HFF-Myc (cell line): ENCODE data around the gene CMIP.

Experiments used
- DNase-seq: peaks from one replicate; pipeline ENCODE4 v3.0.0-alpha.2; 2011; ENCODE audit warnings: low read depth; ENCODE audit errors: extremely low read depth
- H3K4me3 ChIP-seq: replicated peaks from 2 replicates; pipeline ENCODE4 v1.5.1; 2011; ENCODE audit warnings: low read depth, mild to moderate bottlenecking, control low read depth, low read length
- CTCF ChIP-seq: IDR thresholded peaks from 2 replicates; pipeline ENCODE4 v1.5.1; 2012; ENCODE audit warnings: mild to moderate bottlenecking, low read depth, low read length, control low read depth; ENCODE audit errors: missing control alignments

Gene CMIP

DNA sequence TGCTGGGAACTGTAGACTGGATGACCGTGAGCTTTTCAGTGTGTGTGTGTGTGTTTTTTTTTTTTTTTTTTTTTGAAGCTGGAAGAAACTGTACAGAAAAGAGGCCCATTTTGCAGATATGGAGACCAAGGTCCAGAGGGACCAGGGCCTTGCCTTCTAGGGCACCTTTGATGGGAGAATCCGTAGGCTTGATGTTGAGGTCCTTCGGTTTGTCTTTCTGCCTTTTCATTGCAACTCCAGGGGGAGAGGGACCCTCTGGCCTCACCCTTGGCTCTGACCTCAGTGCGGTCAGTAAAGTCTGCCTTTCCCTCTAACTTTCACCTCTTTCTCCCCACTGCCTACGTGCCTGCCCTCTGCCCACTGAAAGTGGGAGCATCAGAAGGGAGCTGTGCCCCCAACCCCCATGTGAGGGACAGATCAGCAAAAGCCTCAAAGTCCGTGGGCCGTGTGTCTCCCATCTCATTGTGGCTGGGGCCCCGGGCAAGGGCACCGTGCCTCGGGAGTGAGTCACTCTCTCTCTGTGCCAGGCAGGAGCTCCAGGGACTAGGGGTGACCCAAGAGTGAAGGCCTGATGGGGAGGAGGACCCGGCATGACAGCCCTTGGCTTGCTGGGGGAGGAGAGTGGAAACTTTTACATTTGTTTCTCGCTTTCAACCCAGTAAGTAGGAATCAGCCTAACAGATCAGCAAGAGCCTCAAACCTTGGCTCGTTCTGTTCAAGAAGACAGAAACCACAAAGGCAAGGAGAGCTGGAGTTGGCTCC lies 123.6 kb downstream of the CMIP start:
- no peak for DNase-seq
- H3K4me3 ChIP-seq = no peak overlapping the region

DNA sequence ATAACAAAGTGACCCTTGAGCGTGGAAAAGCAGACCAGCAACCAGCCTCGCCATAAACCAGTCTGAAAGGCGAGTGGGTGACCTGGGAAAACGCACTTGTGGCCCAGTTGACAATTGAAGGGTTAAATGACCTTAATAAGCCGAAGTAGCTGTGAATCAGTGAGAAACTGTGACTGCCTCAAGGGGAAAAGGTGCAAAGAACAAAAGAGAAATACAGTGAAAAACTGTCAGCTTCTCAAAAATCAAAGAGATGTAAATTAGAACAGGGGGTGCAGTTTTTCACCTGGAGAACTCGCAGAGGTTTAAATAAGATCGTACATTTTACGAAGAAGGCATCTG lies 124.1 kb downstream of the CMIP start:
- DNase-seq = no peak
- H3K4me3 ChIP-seq = no peak overlapping the region
- no peak for TF ChIP-seq CTCF

More for the DNA sequence above, 123.6 kb downstream of the CMIP start:
- TF ChIP-seq CTCF = no peak

DNA sequence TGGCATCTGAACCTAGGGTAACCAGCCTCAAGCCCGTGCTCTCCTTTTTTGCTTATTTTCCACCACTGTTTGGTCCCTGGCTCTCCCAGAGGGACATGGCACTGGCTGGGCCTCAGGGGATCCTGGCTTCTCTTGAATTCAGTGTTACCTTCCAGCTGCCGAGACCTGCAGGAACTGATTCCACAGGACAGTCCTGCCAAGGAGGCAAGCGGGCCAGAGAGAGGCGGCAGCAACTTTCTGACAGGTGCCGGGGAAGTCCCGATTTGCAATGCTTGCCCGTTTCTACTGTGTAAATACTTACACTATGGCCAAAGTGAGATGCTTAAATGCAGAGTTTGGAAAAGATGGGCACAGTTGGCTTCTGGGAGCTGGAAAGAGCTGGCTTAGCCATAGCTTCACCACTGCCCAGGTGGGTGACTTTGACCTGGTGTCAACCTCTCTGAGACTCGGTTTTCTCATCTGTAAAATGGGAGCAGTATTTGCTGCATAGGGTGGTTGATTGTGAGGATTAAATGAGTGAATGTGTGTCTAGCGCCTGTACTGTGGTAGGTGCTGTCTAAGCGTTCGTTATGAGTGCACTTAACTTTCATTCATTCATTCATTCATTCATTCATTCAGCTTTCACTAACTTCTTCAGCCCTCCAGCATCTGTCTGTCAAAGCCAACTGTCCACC lies 124.9 kb downstream of the CMIP start:
- no peak for TF ChIP-seq CTCF
- H3K4me3 ChIP-seq = no peak overlapping the region
- DNase-seq = no peak

- no peak for TF ChIP-seq CTCF
- H3K4me3 ChIP-seq = no peak overlapping the region
- no peak for DNase-seq
Measured at GRCh38 chr16:81570151-81570846, 125.7 kb downstream of the CMIP start.

GRCh38 chr16:81571175-81571574 lies 126.6 kb downstream of the CMIP start:
- DNase-seq = no peak
- no peak overlapping the region for H3K4me3 ChIP-seq
- no peak for TF ChIP-seq CTCF

DNA sequence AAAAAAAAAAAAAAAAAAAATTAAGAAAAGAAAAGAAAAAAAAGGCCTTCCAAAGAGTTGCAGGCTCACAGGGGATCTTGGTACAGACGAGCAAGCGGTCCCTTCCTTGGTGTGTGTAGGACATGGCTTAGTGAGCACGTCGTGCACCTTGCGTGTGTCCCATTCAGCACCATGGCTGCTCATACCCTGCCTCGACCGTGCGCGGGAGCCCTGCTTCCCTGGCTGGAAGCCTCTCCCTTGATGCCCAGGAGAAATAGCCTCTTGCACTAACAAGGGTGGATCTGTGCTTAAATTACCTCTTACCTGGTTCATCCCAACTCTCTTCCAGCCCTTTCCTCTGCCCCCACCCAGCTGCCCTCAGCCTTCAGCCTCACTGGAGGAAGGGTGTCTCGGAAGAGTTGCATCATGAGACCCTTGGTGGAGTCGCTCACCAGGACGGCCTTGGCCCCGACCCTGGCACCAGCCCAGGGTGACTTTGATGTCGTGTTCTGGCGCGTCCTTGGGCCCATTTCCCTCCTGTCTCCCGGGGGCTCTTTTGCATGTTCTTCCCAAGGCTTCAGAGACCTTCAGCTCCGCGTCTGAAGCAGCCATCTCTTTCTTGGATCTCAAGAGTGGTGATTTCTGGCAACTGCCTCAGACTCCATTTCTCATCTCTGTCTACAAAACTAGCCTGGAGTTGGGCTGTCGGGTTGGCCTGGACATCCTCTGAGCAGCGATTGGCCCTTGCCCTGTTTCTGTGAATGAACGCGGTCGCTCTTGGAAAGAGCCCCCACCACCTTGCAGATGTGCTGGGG lies 127.2 kb downstream of the CMIP start:
- H3K4me3 ChIP-seq = no peak overlapping the region
- no peak for TF ChIP-seq CTCF

More for the DNA sequence above, 127.2 kb downstream of the CMIP start:
- DNase-seq = no peak
